ENCODE results near the gene PIH1D1.
A peak's percentile ranks its signal among the peaks of the same experiment; 100 is the strongest.
"Not testable (repeated sequence)": the region's sequence is repeated elsewhere in the genome, so short reads cannot be mapped to it uniquely, and the experiment has no call there.

Gene PIH1D1

GRCh38 chr19:49469828-49470614 lies 18.4 kb upstream of the PIH1D1 start:
- peak; percentile 72 for TF ChIP-seq CTCF (IDR thresholded peaks at IDR 0.05; ENCODE audit: extremely low read depth, missing control alignments)
- peak; percentile 89 for DNase-seq (ENCODE audit: low spot score)

DNA sequence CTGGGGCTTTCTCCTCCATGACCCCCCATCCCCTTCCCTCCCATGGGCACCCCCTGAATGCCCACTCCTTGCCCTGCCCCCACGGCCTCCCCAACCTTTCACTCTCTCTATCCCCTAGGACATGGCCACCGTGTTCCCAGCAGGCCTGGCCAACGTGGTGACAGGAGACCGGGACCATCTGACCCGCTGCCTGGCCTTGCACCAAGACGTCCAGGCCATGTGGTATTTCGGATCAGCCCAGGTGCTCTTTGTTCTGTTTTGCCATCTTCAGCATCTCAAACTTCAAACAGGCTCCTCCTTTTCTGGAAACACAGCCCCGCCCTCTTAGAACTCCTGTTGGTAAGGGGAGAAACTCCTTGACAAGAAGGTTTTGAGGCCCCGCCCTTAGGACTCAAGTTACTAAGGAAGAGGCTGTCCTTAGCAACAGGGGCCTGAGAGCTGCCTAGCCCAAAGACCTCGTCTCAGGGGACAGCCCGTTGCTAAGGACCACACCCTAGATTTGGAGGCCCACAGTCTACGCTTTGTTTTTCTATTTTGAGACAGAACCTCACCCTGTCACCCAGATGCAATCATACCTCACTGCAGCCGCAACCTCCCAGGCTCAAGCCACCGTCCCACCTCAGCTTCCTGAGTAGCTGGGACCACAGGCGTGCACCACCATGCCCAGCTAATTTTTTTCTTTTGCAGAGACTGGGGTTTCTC lies 17.3 kb upstream of the PIH1D1 start:
- DNase-seq (ENCODE audit: low spot score) = peak; percentile 90
- TF ChIP-seq CTCF (IDR thresholded peaks at IDR 0.05; ENCODE audit: extremely low read depth, missing control alignments) = no peak

- no peak for DNase-seq (ENCODE audit: low spot score)
- TF ChIP-seq CTCF (IDR thresholded peaks at IDR 0.05; ENCODE audit: extremely low read depth, missing control alignments) = no peak
These were observed 16.6 kb upstream of the PIH1D1 start for GRCh38 chr19:49468199-49468598.

- no peak for TF ChIP-seq CTCF (IDR thresholded peaks at IDR 0.05; ENCODE audit: extremely low read depth, missing control alignments)
- no peak for DNase-seq (ENCODE audit: low spot score)
These were observed 13.8 kb upstream of the PIH1D1 start for GRCh38 chr19:49465371-49465770.

DNA sequence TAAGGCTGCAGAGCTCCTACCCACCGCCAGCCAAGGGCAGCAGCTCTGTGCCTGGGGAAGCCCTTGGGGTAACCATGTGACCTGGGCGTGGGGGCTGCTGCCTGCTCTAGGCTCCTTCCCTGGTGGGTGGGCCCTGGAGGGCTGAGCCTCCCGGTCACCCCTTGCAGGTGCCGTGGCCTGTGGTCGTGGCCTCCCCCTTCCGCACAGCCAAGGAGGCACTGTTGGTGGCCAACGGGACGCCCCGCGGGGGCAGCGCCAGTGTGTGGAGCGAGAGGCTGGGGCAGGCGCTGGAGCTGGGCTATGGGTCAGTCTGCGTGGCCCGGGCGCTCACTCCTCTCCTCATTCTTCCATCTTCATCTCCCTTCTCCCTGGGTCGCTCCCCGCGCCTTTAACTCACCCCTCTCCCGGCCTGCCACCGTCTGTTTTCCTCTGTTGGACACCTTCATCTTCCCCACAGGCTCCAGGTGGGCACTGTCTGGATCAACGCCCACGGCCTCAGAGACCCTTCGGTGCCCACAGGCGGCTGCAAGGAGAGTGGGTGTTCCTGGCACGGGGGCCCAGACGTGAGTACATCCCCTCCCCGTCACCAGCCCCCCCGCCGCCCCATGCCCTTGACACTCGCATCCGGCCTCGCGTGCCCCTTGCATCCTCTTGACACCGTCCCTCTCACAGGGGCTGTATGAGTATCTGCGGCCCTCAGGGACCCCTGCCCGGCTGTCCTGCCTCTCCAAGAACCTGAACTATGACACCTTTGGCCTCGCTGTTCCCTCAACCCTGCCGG lies 12.5 kb upstream of the PIH1D1 start:
- no peak for TF ChIP-seq CTCF (IDR thresholded peaks at IDR 0.05; ENCODE audit: extremely low read depth, missing control alignments)
- no peak for DNase-seq (ENCODE audit: low spot score)

GRCh38 chr19:49462492-49462891 lies 10.9 kb upstream of the PIH1D1 start:
- TF ChIP-seq CTCF (IDR thresholded peaks at IDR 0.05; ENCODE audit: extremely low read depth, missing control alignments) = no peak
- no peak for DNase-seq (ENCODE audit: low spot score)

DNA sequence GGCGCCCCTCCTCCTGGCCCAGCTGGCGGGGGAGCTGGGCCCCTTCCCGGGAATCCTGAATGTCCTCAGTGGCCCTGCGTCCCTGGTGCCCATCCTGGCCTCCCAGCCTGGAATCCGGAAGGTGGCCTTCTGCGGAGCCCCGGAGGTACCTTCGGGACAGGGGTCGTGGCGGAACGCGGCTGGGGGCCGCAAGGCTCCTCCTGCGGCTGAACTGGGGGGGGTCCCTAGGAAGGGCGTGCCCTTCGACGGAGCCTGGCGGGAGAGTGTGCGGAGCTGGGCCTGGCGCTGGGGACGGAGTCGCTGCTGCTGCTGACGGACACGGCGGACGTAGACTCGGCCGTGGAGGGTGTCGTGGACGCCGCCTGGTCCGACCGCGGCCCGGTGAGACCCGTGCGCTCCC lies 10.0 kb upstream of the PIH1D1 start:
- no peak for TF ChIP-seq CTCF (IDR thresholded peaks at IDR 0.05; ENCODE audit: extremely low read depth, missing control alignments)
- no peak for DNase-seq (ENCODE audit: low spot score)

DNA sequence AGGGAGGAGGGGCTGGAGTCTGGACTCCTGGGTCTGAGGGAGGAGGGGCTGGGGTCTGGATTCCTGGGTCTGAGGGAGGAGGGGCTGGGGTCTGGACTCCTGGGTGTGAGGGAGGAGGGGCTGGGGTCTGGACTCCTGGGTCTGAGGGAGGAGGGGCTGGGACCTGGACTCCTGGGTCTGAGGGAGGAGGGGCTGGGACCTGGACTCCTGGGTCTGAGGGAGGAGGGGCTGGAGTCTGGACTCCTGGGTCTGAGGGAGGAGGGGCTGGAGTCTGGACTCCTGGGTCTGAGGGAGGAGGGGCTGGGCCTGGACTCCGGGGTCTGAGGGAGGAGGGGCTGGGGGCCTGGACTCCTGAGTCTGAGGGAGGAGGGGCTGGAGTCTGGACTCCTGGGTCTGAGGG lies 9.5 kb upstream of the PIH1D1 start:
- DNase-seq (ENCODE audit: low spot score) = not testable (repeated sequence)

Data from GM20000 (cell line).